ENCODE results near the gene MOB3A.

MOB3A gene

DNA sequence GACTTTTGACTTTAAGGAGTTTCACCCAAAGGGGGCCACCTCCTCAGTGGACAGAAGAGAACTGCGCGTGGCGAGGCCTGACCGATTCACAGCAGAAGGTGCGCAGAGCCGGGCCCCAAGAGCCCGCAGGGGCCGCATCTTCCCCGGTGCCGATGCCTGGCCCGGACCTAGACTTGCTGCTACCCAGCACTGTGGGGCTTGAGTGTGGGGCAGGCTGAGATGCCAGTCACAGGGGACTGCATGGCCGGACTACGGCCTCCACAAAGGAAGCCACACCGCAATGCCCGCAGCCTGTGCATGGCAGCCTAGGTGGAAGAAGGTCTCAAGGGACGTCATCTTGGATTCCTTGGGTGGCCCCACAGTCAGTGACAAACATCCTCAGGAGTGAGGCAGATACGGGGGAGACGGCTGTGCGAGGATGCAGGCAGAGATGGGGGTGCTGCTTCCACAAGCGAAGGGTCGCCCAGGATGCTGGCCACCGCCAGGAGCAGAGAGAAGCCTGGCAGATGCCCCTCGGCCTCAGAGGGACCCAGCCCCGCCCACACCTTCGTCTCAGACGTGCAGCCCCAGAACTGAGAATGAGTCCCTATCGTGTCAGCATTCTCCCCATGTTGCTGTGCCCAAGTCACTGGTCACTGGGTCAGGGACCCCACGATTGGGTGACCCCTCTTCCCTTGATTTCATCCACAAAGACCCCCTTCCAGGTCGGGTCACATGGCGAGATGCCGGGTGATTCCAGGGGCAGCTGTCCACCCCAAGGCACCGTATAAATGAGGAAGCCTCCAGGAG lies 16.9 kb downstream of the MOB3A start:
- DNase-seq (ENCODE audit: low read depth) = no peak
- no peak overlapping the region for H3K4me3 ChIP-seq (ENCODE audit: low read depth, low read length)
- TF ChIP-seq, protein P1, sequence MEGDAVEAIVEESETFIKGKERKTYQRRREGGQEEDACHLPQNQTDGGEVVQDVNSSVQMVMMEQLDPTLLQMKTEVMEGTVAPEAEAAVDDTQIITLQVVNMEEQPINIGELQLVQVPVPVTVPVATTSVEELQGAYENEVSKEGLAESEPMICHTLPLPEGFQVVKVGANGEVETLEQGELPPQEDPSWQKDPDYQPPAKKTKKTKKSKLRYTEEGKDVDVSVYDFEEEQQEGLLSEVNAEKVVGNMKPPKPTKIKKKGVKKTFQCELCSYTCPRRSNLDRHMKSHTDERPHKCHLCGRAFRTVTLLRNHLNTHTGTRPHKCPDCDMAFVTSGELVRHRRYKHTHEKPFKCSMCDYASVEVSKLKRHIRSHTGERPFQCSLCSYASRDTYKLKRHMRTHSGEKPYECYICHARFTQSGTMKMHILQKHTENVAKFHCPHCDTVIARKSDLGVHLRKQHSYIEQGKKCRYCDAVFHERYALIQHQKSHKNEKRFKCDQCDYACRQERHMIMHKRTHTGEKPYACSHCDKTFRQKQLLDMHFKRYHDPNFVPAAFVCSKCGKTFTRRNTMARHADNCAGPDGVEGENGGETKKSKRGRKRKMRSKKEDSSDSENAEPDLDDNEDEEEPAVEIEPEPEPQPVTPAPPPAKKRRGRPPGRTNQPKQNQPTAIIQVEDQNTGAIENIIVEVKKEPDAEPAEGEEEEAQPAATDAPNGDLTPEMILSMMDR (IDR thresholded peaks at IDR 0.05; ENCODE audit: control insufficient read depth, extremely low read depth, insufficient read depth) = no peak

DNA sequence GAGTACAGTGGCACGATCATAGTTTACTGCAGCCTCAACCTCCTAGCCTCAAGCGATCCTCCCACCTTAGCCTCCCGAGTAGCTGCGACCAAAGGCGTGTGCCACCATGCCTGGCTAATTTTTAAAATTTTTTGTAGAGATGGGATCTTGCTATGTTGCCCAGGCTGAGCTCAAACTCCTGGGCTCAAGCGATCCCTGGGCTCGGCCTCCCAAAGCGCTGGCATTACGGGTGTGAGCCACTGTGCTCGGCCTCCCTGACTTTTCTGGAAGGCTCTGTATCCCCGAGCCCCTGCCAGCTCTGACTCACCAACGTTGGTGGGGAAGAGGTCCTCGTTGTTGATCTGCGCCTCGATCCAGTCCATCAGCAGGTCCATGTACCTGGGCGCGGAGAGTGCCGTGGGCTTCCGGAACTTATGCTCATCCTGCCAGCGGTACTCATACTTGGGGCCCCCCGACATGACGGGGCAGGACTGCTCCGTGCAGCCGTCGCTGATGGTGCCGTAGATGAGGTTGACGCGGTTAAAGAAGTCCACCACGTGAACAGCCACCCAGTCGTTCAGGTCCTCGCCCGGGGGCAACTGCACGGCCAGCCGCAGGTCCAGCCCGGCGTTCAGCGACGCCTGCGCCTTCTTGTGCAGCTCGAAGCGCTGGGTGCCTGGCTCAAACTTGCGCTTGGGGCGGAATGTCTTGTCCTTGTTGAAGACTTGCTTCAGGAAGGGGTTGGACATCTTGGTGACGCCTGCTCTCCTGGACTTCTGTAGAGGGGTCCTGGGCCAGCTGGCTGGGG lies 18.1 kb downstream of the MOB3A start:
- no peak for DNase-seq (ENCODE audit: low read depth)
- no peak overlapping the region for H3K4me3 ChIP-seq (ENCODE audit: low read depth, low read length)
- TF ChIP-seq, protein P1 (IDR thresholded peaks at IDR 0.05; ENCODE audit: control insufficient read depth, extremely low read depth, insufficient read depth) = no peak

DNA sequence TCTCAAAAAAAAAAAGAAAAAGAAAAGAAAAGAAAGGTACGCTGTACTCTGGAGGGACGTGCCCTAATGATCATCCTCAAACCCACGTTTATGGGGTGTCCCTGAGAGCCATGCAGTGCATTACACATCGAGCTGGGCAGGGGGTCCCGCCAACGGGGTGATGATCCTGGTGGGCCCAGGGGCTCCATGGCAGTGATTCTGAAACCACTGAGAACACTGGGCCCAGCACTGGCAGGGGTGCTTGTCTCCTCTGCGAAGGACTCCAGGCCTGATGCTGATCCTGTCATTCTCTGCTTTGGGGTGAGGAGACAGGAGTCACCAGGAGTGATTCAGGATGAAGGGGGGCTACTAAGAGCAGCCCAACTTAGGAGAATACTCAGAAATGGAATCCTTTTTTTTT lies 18.7 kb downstream of the MOB3A start:
- no peak for DNase-seq (ENCODE audit: low read depth)
- TF ChIP-seq, protein P1 (IDR thresholded peaks at IDR 0.05; ENCODE audit: control insufficient read depth, extremely low read depth, insufficient read depth) = no peak
- H3K4me3 ChIP-seq (ENCODE audit: low read depth, low read length) = no peak overlapping the region

DNA sequence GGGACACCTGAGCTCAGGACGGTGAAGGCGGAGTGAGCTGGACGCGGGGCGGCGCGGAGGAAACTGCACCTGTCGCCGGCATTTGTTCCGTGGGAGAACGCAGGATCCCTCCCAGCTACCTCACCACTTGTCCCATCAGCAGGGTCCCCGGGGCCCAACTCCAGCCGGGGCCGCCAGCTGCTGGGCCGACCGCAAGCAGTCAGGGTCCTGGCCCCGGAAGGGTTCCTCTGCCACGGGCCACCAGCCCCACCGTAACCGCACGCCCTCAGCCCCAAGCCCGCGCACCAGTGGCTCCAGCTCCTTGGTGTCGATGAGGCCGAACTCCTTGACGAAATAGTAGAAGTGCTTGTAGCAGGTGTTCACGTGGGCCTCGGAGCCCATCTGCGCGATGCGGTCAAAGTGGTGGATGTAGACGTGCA lies 19.6 kb downstream of the MOB3A start:
- no peak overlapping the region for H3K4me3 ChIP-seq (ENCODE audit: low read depth, low read length)
- DNase-seq (ENCODE audit: low read depth) = no peak
- TF ChIP-seq, protein P1 (IDR thresholded peaks at IDR 0.05; ENCODE audit: control insufficient read depth, extremely low read depth, insufficient read depth) = no peak

DNA sequence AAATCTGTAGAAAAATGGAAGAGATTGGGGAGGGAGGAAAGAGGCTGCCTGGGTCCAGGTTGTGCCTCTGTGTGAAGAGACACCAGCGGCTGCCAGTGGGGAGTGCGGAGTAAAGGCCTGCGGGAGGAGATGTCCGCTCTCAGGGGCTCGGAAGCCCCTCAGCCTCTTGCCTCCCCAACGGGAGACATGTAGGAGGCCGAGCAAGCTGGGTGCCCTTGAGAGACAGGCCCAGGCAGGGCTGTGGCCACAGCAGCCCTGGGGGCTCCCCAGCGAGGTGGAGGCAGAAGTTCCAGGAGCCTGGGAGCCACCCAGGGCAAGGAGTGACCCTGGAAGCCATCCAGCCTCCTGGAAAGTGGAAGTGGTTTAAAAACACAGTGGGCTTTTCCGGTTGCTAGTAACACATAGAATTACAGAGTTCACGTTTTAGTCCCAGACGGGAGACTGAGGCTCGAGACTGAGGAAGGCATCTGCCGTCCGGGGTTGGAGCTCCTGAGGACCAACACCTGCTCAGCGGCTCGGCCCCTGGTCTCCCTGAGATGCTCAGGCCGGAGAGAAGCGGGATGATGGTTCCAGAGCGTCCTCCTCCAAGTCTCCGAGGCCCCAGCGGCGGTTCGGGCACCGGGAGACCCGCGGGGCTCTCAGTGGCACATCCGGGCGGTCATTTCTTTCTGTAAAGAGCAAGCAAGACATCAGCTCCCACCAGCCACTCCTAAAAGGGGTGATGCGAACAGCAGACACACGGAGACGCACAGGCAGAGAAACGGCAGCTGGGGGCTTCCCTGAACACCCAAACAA lies 23.2 kb downstream of the MOB3A start:
- DNase-seq (ENCODE audit: low read depth) = no peak
- TF ChIP-seq, protein P1 (IDR thresholded peaks at IDR 0.05; ENCODE audit: control insufficient read depth, extremely low read depth, insufficient read depth) = no peak
- H3K4me3 ChIP-seq (ENCODE audit: low read depth, low read length) = no peak overlapping the region

DNA sequence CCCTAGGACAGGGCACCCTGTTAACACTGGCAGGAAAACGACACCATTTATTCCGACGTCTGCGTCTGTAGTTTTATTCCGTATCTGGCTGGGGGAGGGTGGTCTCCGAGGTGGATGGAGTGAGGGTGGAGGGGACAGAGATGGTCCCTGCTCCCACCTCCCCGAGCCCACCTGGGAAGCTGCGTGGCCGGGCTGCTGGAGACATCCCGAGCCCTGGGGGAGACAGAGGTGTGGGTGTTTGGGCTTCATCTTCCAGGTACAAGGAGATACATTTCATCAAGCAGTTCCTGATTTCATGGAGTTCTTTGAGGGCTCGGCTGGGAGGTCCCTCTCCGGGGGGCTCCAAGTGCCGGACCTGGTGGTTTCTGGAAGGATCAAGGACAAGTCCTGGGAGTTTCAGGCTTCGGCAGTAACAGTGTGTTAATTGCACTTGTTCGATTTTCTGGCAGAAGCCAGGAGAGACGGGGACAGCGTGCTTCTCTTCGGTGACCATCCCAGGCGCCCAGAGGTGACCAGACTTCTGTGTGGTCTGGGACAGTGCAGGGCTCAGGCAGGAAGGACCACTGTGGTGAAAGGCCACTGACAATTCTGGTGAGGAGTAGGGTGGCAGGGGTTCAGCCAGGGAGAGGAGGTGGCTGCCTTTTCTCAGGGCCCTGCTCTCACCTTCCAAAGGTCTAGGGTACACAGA lies 25.0 kb downstream of the MOB3A start:
- TF ChIP-seq, protein P1 (IDR thresholded peaks at IDR 0.05; ENCODE audit: control insufficient read depth, extremely low read depth, insufficient read depth) = no peak
- no peak for DNase-seq (ENCODE audit: low read depth)
- no peak overlapping the region for H3K4me3 ChIP-seq (ENCODE audit: low read depth, low read length)

Data from LNCaP clone FGC (cell line).